K562 (cell line): Measurements from ENCODE around the gene COQ8B. TPM values are rescaled to one million over a fixed set of nuclear protein-coding genes. Genes with fewer than 3 reads are reported as not detected.

Experiments used
- ATF3 ChIP-seq, 2 experiments: fragments of 450-650 bp in 1 of 2; sonication (generic) in 1 of 2; formaldehyde crosslinking in 1 of 2; IDR thresholded peaks in 1 of 2; conservative IDR thresholded peaks in 1 of 2; 2 replicates each; pipeline versions ENCODE4 v1.6.1 to v1.8.1; 2016 to 2023; ENCODE audit warnings: mild to moderate bottlenecking in 2 of 2, moderate library complexity in 2 of 2, inconsistent platforms in 1 of 2, missing genetic modification reagents in 1 of 2
- CHD7 ChIP-seq: fragments of 200-600 bp; sonication (generic); IDR thresholded peaks from one replicate; pipeline ENCODE4 v1.6.1; 2012; ENCODE audit warnings: mild to moderate bottlenecking, low read depth, low read length, inconsistent platforms
- EP400 ChIP-seq: fragments of 450-650 bp; IDR thresholded peaks from 2 replicates; pipeline ENCODE4 v1.6.1; 2017; ENCODE audit warnings: antibody characterized with exemption, mild to moderate bottlenecking, moderate library complexity
- MLLT1 ChIP-seq, 2 experiments: fragments of 450-650 bp; IDR thresholded peaks; 2 replicates each; pipeline ENCODE4 v1.6.1; 2016
- MXD1 ChIP-seq: fragments of 250-450 bp; sonication (Bioruptor Pico); IDR thresholded peaks from 2 replicates; pipeline ENCODE4 v1.8.0; 2021; ENCODE audit warnings: borderline replicate concordance, mild to moderate bottlenecking, moderate library complexity; ENCODE audit not compliant: poor library complexity, severe bottlenecking
- TEAD4 ChIP-seq, 2 experiments: sonication (generic) in 1 of 2; formaldehyde crosslinking in 1 of 2; IDR thresholded peaks; 2 replicates each; pipeline versions ENCODE4 v1.6.1 to v1.8.0; 2012 to 2022; ENCODE audit warnings: borderline replicate concordance in 1 of 2, inconsistent platforms in 1 of 2, low read length in 1 of 2, mild to moderate bottlenecking in 1 of 2, missing genetic modification reagents in 1 of 2
- XRCC5 ChIP-seq: fragments of 200-400 bp; formaldehyde crosslinking; IDR thresholded peaks from 2 replicates; pipeline ENCODE4 v1.6.1; 2017; ENCODE audit warnings: low read depth, mild to moderate bottlenecking, low read length
- ZNF175 ChIP-seq: fragments of 200-800 bp; sonication (Bioruptor generic); IDR thresholded peaks from 2 replicates; pipeline ENCODE4 v1.6.1; 2016; ENCODE audit warnings: low read depth, mild to moderate bottlenecking, missing genetic modification characterization, missing compliant biosample characterization
- polyA plus RNA-seq, 8 experiments: library from polyadenylated mRNA; depleted of rRNA in 4 of 8; stranded (reverse) in 5 of 8; unstranded in 3 of 8; fragments of >200 nt; fragmentation: Nextera tagmentation in 2 of 8; fragmentation: Illumina TruSeq in 1 of 8; extraction: Ambion mirVana in 2 of 8; extraction: Trizol in 1 of 8; gene quantifications; 2 replicates each; pipeline versions ENCODE4 v1.2.1 to v1.2.3, GENCODE V29; 2011 to 2014; ENCODE audit warnings: inconsistent platforms in 1 of 8, missing spikeins in 1 of 8
- total RNA-seq, 7 experiments: library from RNA; depleted of rRNA in 6 of 7; stranded (reverse); fragments of >200 nt in 6 of 7; fragmentation: Illumina TruSeq in 2 of 7; extraction: Trizol in 2 of 7; gene quantifications; 2 replicates each; pipeline versions ENCODE4 v1.2.1 to v1.2.3, GENCODE V29; 2011 to 2021; ENCODE audit warnings: low replicate concordance in 1 of 7

Gene COQ8B
- total and polyA plus RNA-seq, 9 of the 15 experiments (the other 6 are each of a cell fraction or from before 2014, with no cell fraction given) = 0.41 to 32.3 (median 12.9) TPM

GRCh38 chr19:40662925-40663694, 53.6 kb downstream of the COQ8B start (continued):
- TF ChIP-seq CHD7 = no peak
- TF ChIP-seq ZNF175 (CRISPR knock-in tag) = no peak
- TF ChIP-seq TEAD4 (IDR thresholded peaks at IDR 0.05; ENCODE audit: low read length) = no peak
- TF ChIP-seq TEAD4 (CRISPR knock-in tag; IDR thresholded peaks at IDR 0.05; ENCODE audit: borderline replicate concordance) = no peak
- TF ChIP-seq MXD1 = peak; percentile 90
- TF ChIP-seq ATF3 (IDR thresholded peaks at IDR 0.05) = no peak
- peak; percentile 76; the same call in 1 of the 2 replicates for TF ChIP-seq ATF3 (CRISPR knock-in tag; conservative IDR thresholded peaks at IDR 0.05)
- TF ChIP-seq MLLT1 (IDR thresholded peaks at IDR 0.05) = no peak
- peak; percentile 96 for TF ChIP-seq EP400
- 0 out of 2 replicates have a peak, but pooled peaks have one; percentile 52 for TF ChIP-seq XRCC5
